ENCODE measurements around the gene ZNF592.

GRCh38 chr15:84714372-84714771, 34.0 kb upstream of the ZNF592 start:
- TF ChIP-seq EZH2 (IDR thresholded peaks at IDR 0.05; ENCODE audit: low read length) (no peak), CTCF (optimal IDR thresholded peaks at IDR 0.05 in 1 of 3, IDR thresholded peaks at IDR 0.05 in 1 of 3, conservative IDR thresholded peaks at IDR 0.05 in 1 of 3; ENCODE audit: extremely low read depth in 1 of 3, insufficient read depth in 2 of 3, low read length in 3 of 3) (no peak)

Measured in keratinocyte (primary cell).